HS-5 (cell line): ENCODE results near the gene C6orf15.

Experiments used
- DNase-seq: peaks from one replicate; pipeline ENCODE4 v3.0.0-alpha.2; 2012; ENCODE audit warnings: low read depth

The C6orf15 gene

GRCh38 chr6:31107052-31107451 lies 5.3 kb downstream of the C6orf15 start:
- no peak for DNase-seq

GRCh38 chr6:31103136-31103535 lies 9.2 kb downstream of the C6orf15 start:
- no peak for DNase-seq

- DNase-seq, result no peak
Measured at GRCh38 chr6:31098449-31098938, 13.9 kb downstream of the C6orf15 start.

- no peak for DNase-seq
Measured at GRCh38 chr6:31096656-31097055, 15.7 kb downstream of the C6orf15 start.

DNA sequence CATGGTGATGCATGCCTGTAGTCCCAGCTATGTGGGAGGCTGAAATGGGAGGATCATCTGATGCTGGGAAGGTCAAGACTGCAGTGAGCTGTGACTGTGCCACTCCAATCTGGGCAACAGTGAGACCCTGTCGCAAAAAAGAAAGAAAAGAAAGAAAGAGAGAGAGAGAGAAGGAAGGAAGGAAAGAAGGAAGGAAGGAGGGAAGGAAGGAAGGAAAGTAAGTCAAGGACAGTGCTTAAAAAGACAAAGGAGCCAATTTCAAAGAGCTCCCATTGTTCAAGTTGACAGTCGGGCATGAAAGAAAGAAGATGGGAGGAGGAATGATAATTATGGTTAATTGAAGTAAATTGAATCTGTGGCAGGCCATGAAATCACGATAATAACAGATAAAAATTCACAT lies 16.2 kb downstream of the C6orf15 start:
- no peak for DNase-seq

- DNase-seq, result no peak
Measured at GRCh38 chr6:31094389-31094881, 17.9 kb downstream of the C6orf15 start.

- no peak for DNase-seq
Measured at GRCh38 chr6:31092769-31093505, 19.4 kb downstream of the C6orf15 start.

DNA sequence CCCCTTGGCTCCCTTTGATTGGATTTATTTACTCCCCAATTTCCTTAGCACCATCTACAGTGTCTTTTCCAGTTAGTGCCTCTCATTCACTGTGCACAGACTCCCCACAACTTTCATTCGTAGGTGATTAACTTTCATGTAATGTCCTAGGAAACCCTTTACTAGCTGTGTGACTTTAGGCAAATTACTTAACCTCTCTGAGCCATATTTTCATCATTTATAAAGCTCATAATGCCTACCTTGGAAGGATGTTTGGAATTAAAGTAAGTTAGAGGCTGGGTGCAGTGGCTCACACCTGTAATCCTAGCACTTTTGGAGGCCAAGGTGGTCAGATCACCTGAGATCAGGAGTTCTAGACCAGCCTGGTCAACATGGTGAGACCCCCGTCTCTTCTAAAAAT lies 20.1 kb downstream of the C6orf15 start:
- no peak for DNase-seq

- DNase-seq, result no peak
Measured at GRCh38 chr6:31091680-31092079, 20.7 kb downstream of the C6orf15 start.

DNA sequence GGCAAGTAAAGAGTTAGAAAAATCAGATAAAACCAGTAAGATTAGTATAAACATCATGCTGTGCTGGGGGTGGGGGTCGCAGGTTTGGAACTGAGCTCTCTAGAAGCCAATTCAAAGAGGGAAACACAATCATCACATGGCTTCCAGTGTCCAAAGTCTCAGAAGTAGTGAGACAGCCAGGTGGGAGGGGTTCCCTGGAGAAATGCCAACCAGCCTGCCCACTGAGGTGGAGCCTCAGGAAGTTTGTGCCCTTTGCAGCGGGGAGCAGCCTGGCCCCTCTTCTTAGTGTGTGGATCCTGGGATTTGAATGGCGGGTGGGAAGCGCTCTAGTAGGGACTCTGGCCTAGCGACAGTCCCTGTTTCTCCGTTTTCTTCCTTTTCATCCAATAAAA lies 21.4 kb downstream of the C6orf15 start:
- DNase-seq, result no peak

- no peak for DNase-seq
Measured at GRCh38 chr6:31090275-31090972, 22.0 kb downstream of the C6orf15 start.

DNA sequence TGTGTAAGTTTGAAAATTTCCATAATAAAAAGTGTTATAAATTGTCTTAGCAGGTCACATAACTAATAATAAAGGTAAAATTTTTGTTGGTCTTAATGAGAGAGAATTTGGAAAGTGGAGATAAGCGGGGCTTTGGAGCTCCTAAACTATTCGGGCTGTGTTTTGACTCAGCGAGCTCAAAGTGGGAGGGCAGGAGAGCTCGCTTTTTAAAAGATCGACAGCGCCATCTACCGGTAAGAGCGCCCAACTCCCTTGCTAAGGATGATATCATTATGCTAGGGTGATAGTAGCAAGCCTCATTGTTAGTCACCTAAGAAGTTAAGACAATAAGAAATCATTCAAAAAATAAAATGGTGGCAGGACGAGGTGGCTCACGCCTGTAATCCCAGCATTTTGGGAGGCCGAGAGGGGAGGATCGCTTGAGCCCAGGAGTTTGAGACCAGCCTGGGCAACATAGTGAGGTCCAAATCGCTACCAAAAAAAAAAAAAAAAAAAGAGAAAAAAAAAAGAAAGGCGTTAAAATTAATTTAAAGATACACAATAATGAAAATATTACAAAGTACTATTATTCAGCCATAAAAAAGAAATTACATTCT lies 24.8 kb downstream of the C6orf15 start:
- peak; percentile 76 for DNase-seq

DNA sequence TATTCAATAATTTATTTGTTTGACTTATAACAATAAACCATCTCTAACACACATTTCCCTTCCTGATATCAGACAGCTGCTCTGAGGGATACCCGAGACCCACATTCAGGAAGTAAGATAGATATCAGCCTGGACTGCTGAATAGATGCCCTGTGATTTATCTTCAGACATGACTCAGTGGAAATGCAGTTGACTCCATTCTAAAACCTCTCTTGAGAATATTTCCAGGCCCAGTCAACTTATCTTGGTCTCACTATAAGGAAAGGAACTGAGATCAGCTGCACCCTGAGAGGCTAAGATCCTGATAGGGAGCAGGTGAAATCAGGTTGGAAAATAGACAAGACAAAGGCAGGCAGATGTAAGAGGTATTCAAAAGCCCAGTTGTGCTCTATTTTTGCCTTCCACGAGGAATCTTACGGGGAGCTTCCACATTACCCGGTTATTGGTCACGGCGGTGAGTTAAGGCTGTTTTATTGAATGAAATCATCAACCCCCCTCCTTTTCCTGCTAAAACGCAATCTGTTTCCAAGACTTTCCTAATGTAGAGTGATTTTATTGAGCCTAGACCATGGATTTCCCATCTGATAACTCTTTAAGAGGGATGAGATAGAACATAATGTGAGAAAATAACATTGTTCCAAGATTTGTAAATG lies 25.5 kb downstream of the C6orf15 start:
- DNase-seq, result peak; percentile 63

- peak; percentile 39 for DNase-seq
Measured at GRCh38 chr6:31083742-31084354, 28.5 kb downstream of the C6orf15 start.

DNA sequence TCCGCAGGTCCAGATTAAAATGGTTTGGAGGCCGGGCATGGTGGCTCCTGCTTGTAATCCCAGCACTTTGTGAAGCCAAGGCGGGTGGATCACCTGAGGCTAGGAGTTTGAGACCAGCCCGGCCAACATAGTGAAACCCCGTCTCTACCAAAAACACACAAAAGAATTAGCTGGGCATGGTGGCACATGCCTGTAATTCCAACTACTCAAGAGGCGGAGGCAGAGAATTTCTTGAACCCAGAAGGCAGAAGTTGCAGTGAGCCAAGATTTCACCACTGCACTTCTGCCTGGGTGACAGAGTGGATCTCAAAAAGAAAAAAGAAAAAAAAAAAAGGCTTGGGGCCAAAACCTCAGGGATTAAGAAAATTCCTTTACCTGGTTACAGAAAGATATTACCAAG lies 30.5 kb downstream of the C6orf15 start:
- no peak for DNase-seq

GRCh38 chr6:31079656-31080261 lies 32.6 kb downstream of the C6orf15 start:
- DNase-seq, result no peak

GRCh38 chr6:31076611-31077010 lies 35.8 kb downstream of the C6orf15 start:
- DNase-seq, result no peak

GRCh38 chr6:31075528-31075927 lies 36.8 kb downstream of the C6orf15 start:
- DNase-seq, result peak; percentile 74

DNA sequence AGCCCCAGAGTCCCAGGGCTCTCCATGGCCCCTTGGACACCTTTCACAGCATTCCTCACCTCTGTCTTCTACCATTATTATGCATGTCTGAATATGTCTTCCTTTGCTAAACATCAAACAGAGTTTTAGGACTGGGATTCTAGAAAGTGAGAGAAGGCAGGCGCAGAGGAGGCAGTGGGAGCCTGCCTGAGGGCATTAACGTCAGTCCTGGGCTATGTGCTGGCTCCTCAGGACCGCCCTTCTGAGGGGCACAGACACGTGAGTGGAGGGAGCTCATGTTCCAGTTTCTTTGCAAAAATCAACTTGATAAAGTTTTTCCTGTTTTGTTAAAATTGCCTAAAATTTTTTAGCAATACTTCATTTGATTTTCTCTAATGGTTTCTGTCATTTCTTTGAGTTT lies 38.0 kb downstream of the C6orf15 start:
- no peak for DNase-seq

DNA sequence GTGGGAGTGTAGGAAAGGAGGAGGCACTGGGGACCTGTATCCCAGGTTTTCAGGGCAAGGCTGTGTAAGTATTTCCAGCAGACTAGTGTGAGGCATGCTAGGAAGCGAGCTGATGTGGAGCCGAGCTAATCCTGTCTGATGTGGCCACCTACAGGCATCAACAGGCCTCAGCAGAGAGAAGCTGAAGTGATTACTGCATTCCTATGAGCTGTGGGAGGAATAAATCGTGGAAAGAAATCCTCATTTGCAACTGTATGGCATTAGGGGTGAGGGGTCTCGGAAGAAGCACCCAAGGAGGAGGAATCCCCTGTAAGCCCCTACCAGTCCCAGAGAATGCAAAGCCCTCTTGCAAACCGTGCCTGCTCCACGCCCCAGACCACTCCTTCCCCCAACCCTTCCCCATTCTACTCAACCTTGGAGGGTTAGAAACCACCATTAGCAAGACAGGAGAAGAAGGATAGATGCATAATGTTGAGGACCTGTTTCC lies 41.6 kb downstream of the C6orf15 start:
- peak; percentile 53 for DNase-seq

- peak; percentile 53 for DNase-seq
Measured at GRCh38 chr6:31068669-31069340, 43.6 kb downstream of the C6orf15 start.
